ENCODE data around the gene RTKN. TPM values are rescaled to one million over a fixed set of nuclear protein-coding genes. Genes with fewer than 3 reads are reported as not detected.

RTKN gene
- total and polyA plus RNA-seq, 2 of the 13 experiments (the other 11 are each of a cell fraction or from before 2014, with no cell fraction given): 159 to 166 TPM

DNA sequence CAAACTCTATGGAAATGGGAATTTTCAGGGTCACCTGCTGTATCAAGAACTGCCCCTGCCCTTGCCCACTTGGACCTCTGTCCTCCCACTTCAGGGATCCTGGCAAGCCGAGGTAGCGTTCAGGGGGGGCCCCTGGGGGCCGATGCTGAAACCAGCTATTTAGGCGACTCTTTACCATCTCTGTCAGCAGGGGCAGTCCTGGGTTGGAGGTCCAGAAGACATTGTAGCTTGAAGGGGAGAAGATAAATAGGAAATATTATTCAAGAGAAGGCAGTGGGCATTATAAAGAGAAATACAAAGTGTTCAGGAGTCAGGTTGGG lies 21.0 kb upstream of the RTKN start:
- DNase-seq (ENCODE audit: low spot score) (no peak), FAIRE-seq (no peak), ATAC-seq (no peak)
- Histone ChIP-seq H3K27ac (ENCODE audit: extremely low read length, insufficient read depth, low read length) (peak overlapping the region; percentile 1), H3K4me1 (ENCODE audit: insufficient read depth, low read length) (peaks cover 39% of the 10 kb centered on the region), H3K9ac (ENCODE audit: insufficient read depth, low read depth, low read length) (no peak overlapping the region), H3K79me2 (ENCODE audit: insufficient read depth, low read length) (peaks cover 36% of the 10 kb centered on the region), H3K36me3 (replicated peaks in 1 of 2; ENCODE audit: control insufficient read depth in 1 of 2, insufficient read depth in 2 of 2, low read length in 2 of 2) (peaks cover 1 to 24% of the 10 kb centered on the region in 2 experiments), H3K27me3 (ENCODE audit: control insufficient read depth in 1 of 2, insufficient read depth in 2 of 2, low read length in 2 of 2) (no peaks in the 10 kb centered on the region; a peak in 1 of 5 replicates), H3K4me3 (replicated peaks in 1 of 3; ENCODE audit: insufficient read depth in 1 of 3, low read depth in 2 of 3, low read length in 3 of 3) (no peak overlapping the region), H3K9me3 (ENCODE audit: low read length) (no peaks in the 10 kb centered on the region), H4K20me1 (ENCODE audit: insufficient read depth, low read length) (peaks cover 4% of the 10 kb centered on the region; the same call in 1 of the 2 replicates), H2AFZ (ENCODE audit: low read length) (no peak overlapping the region), H3K4me2 (ENCODE audit: low read depth, low read length) (no peak overlapping the region)
- WGBS (ENCODE audit: low lambda C conversion rate): 97% methylated on average over 4 of the region's 4 CpGs
- CTCF ChIA-PET (ENCODE audit: low intra/inter-chr PET ratio, low total read pairs): no interaction called here
- in situ Hi-C loops (cut with HindIII; ENCODE audit: extremely low pct_ligation_motif_present, low pct_unique_long_range_greater_than_20kb): no loop called here
- TF ChIP-seq, protein P1, sequence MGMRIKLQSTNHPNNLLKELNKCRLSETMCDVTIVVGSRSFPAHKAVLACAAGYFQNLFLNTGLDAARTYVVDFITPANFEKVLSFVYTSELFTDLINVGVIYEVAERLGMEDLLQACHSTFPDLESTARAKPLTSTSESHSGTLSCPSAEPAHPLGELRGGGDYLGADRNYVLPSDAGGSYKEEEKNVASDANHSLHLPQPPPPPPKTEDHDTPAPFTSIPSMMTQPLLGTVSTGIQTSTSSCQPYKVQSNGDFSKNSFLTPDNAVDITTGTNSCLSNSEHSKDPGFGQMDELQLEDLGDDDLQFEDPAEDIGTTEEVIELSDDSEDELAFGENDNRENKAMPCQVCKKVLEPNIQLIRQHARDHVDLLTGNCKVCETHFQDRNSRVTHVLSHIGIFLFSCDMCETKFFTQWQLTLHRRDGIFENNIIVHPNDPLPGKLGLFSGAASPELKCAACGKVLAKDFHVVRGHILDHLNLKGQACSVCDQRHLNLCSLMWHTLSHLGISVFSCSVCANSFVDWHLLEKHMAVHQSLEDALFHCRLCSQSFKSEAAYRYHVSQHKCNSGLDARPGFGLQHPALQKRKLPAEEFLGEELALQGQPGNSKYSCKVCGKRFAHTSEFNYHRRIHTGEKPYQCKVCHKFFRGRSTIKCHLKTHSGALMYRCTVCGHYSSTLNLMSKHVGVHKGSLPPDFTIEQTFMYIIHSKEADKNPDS (CRISPR knock-in tag; IDR thresholded peaks at IDR 0.05): no peak
- TF ChIP-seq ZNF432 (CRISPR knock-in tag; IDR thresholded peaks at IDR 0.05; ENCODE audit: borderline replicate concordance) (no peak), ZNF766 (CRISPR knock-in tag; IDR thresholded peaks at IDR 0.05; ENCODE audit: borderline replicate concordance) (no peak), MAFG (CRISPR knock-in tag; IDR thresholded peaks at IDR 0.05) (no peak), SETDB1 (CRISPR knock-in tag; IDR thresholded peaks at IDR 0.05; ENCODE audit: borderline replicate concordance) (no peak), CBFB (CRISPR knock-in tag; IDR thresholded peaks at IDR 0.05) (no peak), ATAD3A (CRISPR knock-in tag; IDR thresholded peaks at IDR 0.05) (no peak)
- TF ChIP-seq, protein P2, sequence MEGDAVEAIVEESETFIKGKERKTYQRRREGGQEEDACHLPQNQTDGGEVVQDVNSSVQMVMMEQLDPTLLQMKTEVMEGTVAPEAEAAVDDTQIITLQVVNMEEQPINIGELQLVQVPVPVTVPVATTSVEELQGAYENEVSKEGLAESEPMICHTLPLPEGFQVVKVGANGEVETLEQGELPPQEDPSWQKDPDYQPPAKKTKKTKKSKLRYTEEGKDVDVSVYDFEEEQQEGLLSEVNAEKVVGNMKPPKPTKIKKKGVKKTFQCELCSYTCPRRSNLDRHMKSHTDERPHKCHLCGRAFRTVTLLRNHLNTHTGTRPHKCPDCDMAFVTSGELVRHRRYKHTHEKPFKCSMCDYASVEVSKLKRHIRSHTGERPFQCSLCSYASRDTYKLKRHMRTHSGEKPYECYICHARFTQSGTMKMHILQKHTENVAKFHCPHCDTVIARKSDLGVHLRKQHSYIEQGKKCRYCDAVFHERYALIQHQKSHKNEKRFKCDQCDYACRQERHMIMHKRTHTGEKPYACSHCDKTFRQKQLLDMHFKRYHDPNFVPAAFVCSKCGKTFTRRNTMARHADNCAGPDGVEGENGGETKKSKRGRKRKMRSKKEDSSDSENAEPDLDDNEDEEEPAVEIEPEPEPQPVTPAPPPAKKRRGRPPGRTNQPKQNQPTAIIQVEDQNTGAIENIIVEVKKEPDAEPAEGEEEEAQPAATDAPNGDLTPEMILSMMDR (CRISPR knock-in tag; IDR thresholded peaks at IDR 0.05): no peak
- TF ChIP-seq, protein P3, sequence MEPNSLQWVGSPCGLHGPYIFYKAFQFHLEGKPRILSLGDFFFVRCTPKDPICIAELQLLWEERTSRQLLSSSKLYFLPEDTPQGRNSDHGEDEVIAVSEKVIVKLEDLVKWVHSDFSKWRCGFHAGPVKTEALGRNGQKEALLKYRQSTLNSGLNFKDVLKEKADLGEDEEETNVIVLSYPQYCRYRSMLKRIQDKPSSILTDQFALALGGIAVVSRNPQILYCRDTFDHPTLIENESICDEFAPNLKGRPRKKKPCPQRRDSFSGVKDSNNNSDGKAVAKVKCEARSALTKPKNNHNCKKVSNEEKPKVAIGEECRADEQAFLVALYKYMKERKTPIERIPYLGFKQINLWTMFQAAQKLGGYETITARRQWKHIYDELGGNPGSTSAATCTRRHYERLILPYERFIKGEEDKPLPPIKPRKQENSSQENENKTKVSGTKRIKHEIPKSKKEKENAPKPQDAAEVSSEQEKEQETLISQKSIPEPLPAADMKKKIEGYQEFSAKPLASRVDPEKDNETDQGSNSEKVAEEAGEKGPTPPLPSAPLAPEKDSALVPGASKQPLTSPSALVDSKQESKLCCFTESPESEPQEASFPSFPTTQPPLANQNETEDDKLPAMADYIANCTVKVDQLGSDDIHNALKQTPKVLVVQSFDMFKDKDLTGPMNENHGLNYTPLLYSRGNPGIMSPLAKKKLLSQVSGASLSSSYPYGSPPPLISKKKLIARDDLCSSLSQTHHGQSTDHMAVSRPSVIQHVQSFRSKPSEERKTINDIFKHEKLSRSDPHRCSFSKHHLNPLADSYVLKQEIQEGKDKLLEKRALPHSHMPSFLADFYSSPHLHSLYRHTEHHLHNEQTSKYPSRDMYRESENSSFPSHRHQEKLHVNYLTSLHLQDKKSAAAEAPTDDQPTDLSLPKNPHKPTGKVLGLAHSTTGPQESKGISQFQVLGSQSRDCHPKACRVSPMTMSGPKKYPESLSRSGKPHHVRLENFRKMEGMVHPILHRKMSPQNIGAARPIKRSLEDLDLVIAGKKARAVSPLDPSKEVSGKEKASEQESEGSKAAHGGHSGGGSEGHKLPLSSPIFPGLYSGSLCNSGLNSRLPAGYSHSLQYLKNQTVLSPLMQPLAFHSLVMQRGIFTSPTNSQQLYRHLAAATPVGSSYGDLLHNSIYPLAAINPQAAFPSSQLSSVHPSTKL (CRISPR knock-in tag; IDR thresholded peaks at IDR 0.05): no peak
- intact Hi-C loops (cut with micrococcal nuclease; ENCODE audit: unreplicated experiment): no loop called here
- POLR2A ChIA-PET: no interaction called here
- no TSS peak for BruUV-seq (replicated peaks)
